ENCODE data around the gene IFFO2. TPM values are rescaled to one million over a fixed set of nuclear protein-coding genes. Genes with fewer than 3 reads are reported as not detected.

IFFO2 gene
- total and polyA plus RNA-seq, 2 donors = 5.1 to 22.6 TPM

DNA sequence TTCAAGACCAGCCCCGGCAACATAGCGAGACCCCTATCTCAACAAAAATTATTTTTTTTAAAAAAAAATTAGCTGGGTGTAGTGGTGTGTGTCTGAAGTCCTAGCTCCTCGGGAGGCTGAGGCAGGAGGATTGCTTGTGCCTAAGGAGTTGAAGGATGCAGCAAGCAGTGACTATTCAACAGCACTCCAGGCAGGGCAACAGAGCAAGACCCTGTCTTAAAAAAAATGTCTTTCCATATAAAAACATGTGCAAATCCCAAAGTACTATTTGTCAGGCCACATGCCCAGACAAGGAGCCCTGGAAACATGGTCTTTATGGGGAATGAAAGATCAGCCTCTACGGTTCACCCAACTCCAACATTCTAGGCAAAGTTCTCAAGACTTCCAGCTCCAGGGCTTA, 13.3 kb downstream of the IFFO2 start:
- Histone ChIP-seq H3K9me3 (ENCODE audit: control insufficient read depth in 2 of 2, insufficient read depth in 1 of 2, low read length in 1 of 2) (no peaks in the 10 kb centered on the region), H3K4me1 (ENCODE audit: control insufficient read depth in 2 of 2, insufficient read depth in 2 of 2, low read length in 2 of 2) (peaks cover 16 to 47% of the 10 kb centered on the region in 2 donors), H3K27me3 (ENCODE audit: control insufficient read depth in 2 of 2, insufficient read depth in 1 of 2, low read length in 1 of 2) (no peaks in the 10 kb centered on the region), H3K36me3 (ENCODE audit: control insufficient read depth in 2 of 2, insufficient read depth in 2 of 2, low read length in 1 of 2) (peaks cover 0 to 4% of the 10 kb centered on the region in 2 donors), H3K27ac (ENCODE audit: low read depth in 1 of 2, low read length in 1 of 2) (no peak overlapping the region), H3K4me3 (ENCODE audit: low read length in 2 of 2) (no peak overlapping the region)
- WGBS = 98% methylated on average over 4 of the region's 4 CpGs
- DNase-seq (ENCODE audit: low read depth in 6 of 9, low spot score in 9 of 9) = no peak

DNA sequence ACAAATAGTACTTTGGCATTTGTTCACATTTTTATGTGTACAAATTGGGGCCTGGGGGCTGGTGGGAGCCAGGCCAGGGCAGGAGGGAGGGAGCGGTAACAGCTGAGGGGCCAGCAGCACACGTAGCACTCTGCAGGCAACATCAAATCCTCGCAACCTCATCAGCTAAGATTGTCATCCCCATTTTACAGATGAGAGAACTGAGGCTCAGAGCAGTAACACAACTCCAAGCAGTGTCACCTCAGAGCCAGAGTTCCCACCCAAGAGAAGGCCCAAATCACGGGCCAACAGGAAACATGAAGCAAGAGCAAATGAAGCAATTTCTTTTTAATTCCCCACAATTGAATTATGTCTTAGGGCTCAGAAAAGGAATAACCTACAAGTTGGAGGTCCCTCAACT, 14.1 kb downstream of the IFFO2 start:
- H3K4me3 ChIP-seq (ENCODE audit: low read length in 2 of 2) = no peak overlapping the region
- H3K27me3 ChIP-seq (ENCODE audit: control insufficient read depth in 2 of 2, insufficient read depth in 1 of 2, low read length in 1 of 2) = no peaks in the 10 kb centered on the region
- peaks cover 0 to 4% of the 10 kb centered on the region in 2 donors for H3K36me3 ChIP-seq (ENCODE audit: control insufficient read depth in 2 of 2, insufficient read depth in 2 of 2, low read length in 1 of 2)
- DNase-seq (ENCODE audit: low read depth in 6 of 9, low spot score in 9 of 9) = no peak
- no peak overlapping the region for H3K27ac ChIP-seq (ENCODE audit: low read depth in 1 of 2, low read length in 1 of 2)
- H3K9me3 ChIP-seq (ENCODE audit: control insufficient read depth in 2 of 2, insufficient read depth in 1 of 2, low read length in 1 of 2) = no peaks in the 10 kb centered on the region
- 96% methylated on average over 4 of the region's 4 CpGs for WGBS
- peaks cover 8 to 38% of the 10 kb centered on the region in 2 donors for H3K4me1 ChIP-seq (ENCODE audit: control insufficient read depth in 2 of 2, insufficient read depth in 2 of 2, low read length in 2 of 2)

DNA sequence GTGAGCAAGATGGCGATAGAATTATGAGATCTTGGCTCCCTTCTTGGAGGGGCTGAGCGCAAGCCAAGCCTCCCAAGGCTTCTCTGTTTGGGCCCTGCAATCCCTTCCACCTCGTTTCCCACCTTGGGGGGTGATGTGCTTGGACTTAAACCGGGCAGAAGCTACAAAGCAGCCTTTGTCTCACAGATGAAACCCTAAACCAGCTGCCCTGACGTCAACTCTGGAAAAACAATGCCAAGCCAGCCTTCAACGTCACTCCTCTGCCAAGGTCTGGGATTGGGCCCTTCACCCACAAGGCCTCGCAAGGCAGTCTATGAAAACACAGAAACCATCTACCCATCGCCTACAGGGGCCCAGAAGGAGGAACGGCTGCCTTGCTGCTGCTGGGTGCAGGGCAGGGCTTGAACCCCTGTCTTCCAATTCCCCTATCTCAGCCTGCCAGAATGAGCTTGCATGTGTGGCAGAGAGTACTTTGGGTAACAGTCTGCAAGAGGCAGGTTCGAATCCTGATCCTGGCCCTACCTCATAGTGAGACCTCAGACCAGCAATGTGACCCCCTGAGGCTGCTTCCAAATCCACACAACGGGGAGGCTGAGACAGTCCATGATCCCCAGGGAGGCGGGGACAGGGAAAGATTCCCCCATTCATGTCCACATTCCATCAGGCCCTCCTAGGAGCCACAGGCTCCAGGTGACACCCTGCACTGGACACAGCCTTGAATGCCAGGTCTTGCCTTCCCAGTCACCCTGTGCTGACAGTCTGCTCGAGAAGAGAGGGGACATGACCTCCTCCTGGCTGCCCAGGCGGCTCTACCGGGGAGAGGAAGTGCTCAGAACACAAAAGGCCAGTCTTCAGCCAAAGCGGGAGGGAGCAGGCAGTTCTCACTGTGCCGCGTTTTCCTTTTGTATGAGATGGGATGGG, 15.0 kb downstream of the IFFO2 start:
- H3K9me3 ChIP-seq (ENCODE audit: control insufficient read depth in 2 of 2, insufficient read depth in 1 of 2, low read length in 1 of 2) = no peaks in the 10 kb centered on the region
- no peak overlapping the region for H3K27ac ChIP-seq (ENCODE audit: low read depth in 1 of 2, low read length in 1 of 2)
- H3K4me3 ChIP-seq (ENCODE audit: low read length in 2 of 2) = no peak overlapping the region
- peaks cover 0 to 4% of the 10 kb centered on the region in 2 donors for H3K36me3 ChIP-seq (ENCODE audit: control insufficient read depth in 2 of 2, insufficient read depth in 2 of 2, low read length in 1 of 2)
- H3K27me3 ChIP-seq (ENCODE audit: control insufficient read depth in 2 of 2, insufficient read depth in 1 of 2, low read length in 1 of 2) = no peaks in the 10 kb centered on the region
- peaks cover 2 to 34% of the 10 kb centered on the region in 2 donors for H3K4me1 ChIP-seq (ENCODE audit: control insufficient read depth in 2 of 2, insufficient read depth in 2 of 2, low read length in 2 of 2)
- no peak for DNase-seq (ENCODE audit: low read depth in 6 of 9, low spot score in 9 of 9)
- 96% methylated on average over 18 of the region's 18 CpGs for WGBS

DNA sequence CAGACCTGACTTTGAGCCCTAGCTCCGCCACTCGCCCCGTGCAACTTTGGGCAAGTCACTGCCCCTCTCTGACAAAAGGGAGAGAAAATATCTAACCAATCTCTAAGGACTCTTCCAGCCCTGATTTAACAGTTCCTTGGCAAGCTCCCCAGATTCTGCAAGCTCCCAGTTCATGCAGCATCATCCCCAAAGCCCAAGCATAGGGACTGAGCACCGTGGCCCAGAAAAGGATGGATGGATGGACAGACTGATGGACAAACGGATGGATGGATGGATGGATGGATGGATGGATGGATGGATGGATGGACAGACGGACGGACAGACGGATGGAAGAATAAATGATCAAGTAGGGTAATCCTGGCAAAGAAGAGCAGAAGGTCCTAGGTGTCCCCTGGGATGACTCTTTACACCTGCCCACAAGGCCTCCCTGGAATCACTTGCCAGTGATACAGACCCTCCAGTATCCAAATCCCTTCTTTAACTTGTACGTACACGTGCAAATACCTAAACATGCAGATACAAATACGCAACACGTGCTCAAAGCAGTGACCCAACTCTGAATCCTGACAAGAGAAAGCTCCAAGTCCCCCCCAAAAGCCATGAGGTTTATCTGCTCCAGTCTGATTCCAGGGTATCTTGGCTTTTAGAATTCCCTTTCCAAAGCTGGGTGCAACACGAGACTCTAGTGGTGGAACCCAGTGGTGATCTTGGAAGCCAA, 16.0 kb downstream of the IFFO2 start:
- WGBS = 95% methylated on average over 13 of the region's 13 CpGs

DNA sequence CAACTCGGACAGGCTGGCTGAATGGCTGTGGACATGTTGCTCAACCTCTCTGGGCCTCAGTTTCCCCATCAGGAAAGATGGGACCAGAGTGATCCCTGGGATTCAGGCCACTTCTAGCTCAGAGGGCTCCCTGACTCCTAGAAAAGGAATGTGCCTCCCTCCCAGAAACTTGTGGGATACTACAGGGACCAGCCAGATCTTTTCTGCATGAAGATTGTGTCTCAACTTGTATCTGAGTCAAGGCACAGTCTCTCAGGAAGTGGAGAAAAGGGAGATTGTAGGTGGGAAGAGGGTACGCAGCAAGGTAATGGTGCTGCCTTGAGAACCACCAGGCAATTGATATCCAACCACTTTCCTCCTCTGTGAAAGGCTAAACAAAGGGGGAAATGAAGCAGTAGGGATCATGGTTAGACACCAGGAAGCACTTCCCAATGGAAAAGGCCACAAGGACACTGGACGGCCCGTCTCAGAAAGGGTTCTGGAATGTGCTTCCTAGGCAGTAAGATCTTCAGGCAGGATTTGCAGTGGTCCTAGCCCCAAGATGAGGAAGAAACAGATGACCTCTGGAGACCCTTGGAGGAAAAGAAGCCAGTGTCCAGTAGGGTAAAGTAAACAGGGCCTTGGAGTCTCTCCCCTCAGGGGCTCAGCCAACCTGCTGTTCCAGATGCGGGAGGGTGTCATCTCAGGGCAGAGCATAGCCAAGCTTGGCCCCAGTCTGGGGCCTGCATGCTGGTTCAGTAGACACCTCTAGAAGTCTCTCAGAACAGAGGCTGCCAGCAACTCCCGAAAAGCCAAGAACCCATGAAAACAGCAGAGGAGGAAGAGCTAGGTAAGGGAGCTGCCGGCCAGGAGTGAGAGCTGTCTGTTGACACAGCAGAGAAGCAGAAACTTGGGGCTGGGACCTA, 16.8 kb downstream of the IFFO2 start:
- 96% methylated on average over 7 of the region's 7 CpGs for WGBS
- H3K27ac ChIP-seq (ENCODE audit: low read depth in 1 of 2, low read length in 1 of 2) = no peak overlapping the region
- H3K9me3 ChIP-seq (ENCODE audit: control insufficient read depth in 2 of 2, insufficient read depth in 1 of 2, low read length in 1 of 2) = no peaks in the 10 kb centered on the region
- peaks cover 0 to 4% of the 10 kb centered on the region in 2 donors for H3K36me3 ChIP-seq (ENCODE audit: control insufficient read depth in 2 of 2, insufficient read depth in 2 of 2, low read length in 1 of 2)
- H3K27me3 ChIP-seq (ENCODE audit: control insufficient read depth in 2 of 2, insufficient read depth in 1 of 2, low read length in 1 of 2) = no peaks in the 10 kb centered on the region
- no peak overlapping the region for H3K4me3 ChIP-seq (ENCODE audit: low read length in 2 of 2)
- H3K4me1 ChIP-seq (ENCODE audit: control insufficient read depth in 2 of 2, insufficient read depth in 2 of 2, low read length in 2 of 2) = peaks cover 10 to 36% of the 10 kb centered on the region in 2 donors
- no peak for DNase-seq (ENCODE audit: low read depth in 6 of 9, low spot score in 9 of 9)

More for the DNA sequence above, 16.0 kb downstream of the IFFO2 start:
- Histone ChIP-seq H3K27ac (ENCODE audit: low read depth in 1 of 2, low read length in 1 of 2) (no peak overlapping the region), H3K4me3 (ENCODE audit: low read length in 2 of 2) (no peak overlapping the region), H3K36me3 (ENCODE audit: control insufficient read depth in 2 of 2, insufficient read depth in 2 of 2, low read length in 1 of 2) (peaks cover 0 to 4% of the 10 kb centered on the region in 2 donors), H3K9me3 (ENCODE audit: control insufficient read depth in 2 of 2, insufficient read depth in 1 of 2, low read length in 1 of 2) (no peaks in the 10 kb centered on the region), H3K27me3 (ENCODE audit: control insufficient read depth in 2 of 2, insufficient read depth in 1 of 2, low read length in 1 of 2) (no peaks in the 10 kb centered on the region), H3K4me1 (ENCODE audit: control insufficient read depth in 2 of 2, insufficient read depth in 2 of 2, low read length in 2 of 2) (peaks cover 3 to 36% of the 10 kb centered on the region in 2 donors)
- no peak for DNase-seq (ENCODE audit: low read depth in 6 of 9, low spot score in 9 of 9)

DNA sequence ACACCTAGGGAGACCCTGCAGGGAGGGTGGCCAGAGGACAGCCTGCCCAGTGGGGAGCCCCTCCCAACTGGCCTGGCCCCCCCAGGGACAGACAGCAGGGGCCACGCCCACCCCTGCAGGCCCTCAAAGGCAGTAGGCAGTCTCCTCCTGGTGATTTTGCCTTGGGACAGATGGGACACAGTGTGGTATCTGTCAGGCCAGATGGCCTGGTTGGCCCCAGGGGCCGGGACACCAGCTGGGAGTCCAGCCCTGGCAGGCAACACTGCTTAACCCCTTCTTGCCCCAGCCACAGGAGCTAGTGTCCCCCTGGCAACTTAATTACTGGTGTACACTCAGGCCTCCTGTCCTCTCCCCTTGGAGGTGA, 17.8 kb downstream of the IFFO2 start:
- Histone ChIP-seq H3K27me3 (ENCODE audit: control insufficient read depth in 2 of 2, insufficient read depth in 1 of 2, low read length in 1 of 2) (no peaks in the 10 kb centered on the region), H3K4me1 (ENCODE audit: control insufficient read depth in 2 of 2, insufficient read depth in 2 of 2, low read length in 2 of 2) (peaks cover 11 to 40% of the 10 kb centered on the region in 2 donors), H3K27ac (ENCODE audit: low read depth in 1 of 2, low read length in 1 of 2) (no peak overlapping the region)

DNA sequence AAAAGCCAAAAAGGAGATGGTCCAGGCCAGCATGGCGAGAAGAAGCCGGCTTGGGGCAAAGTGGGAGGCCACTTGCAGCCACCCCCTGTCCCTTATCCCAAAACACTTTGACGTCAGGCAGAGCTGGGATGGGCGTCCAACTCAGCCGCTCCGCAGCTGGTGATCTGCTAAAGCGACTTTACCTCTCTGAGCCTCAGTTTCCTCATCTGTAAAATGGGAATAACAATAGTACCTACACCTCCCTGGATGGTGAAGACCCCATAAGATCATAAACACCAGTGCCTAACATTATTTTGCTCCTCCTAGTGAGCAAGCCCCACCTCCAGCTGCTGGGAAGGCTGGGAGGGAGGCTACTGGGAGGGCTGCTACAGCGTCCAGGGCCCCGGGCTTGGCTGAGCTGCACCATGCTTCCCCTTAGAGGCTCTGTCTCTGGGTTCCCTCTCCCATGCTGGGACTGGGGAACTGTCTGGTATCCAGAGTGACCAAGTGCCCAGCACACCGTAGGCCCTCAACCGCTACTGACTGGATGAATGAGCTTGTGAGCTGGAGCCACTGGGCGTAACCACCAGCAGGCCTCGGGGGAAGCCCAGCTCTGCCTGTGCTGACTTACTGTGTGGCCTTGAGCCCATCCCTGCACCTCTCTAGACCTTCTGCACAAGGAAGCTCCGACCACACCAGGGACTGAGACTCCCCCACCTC, 18.3 kb downstream of the IFFO2 start:
- 97% methylated on average over 14 of the region's 14 CpGs for WGBS
- Histone ChIP-seq H3K36me3 (ENCODE audit: control insufficient read depth in 2 of 2, insufficient read depth in 2 of 2, low read length in 1 of 2) (no peaks in the 10 kb centered on the region), H3K9me3 (ENCODE audit: control insufficient read depth in 2 of 2, insufficient read depth in 1 of 2, low read length in 1 of 2) (no peaks in the 10 kb centered on the region), H3K4me3 (ENCODE audit: low read length in 2 of 2) (no peak overlapping the region), H3K27ac (ENCODE audit: low read depth in 1 of 2, low read length in 1 of 2) (no peak overlapping the region), H3K4me1 (ENCODE audit: control insufficient read depth in 2 of 2, insufficient read depth in 2 of 2, low read length in 2 of 2) (peaks cover 11 to 46% of the 10 kb centered on the region in 2 donors), H3K27me3 (ENCODE audit: control insufficient read depth in 2 of 2, insufficient read depth in 1 of 2, low read length in 1 of 2) (no peaks in the 10 kb centered on the region)
- DNase-seq (ENCODE audit: low read depth in 6 of 9, low spot score in 9 of 9) = no peak

More for the DNA sequence above, 17.8 kb downstream of the IFFO2 start:
- DNase-seq (ENCODE audit: low read depth in 6 of 9, low spot score in 9 of 9) = no peak
- WGBS = 92% methylated on average over 2 of the region's 2 CpGs
- no peak overlapping the region for H3K4me3 ChIP-seq (ENCODE audit: low read length in 2 of 2)
- peaks cover 0 to 3% of the 10 kb centered on the region in 2 donors for H3K36me3 ChIP-seq (ENCODE audit: control insufficient read depth in 2 of 2, insufficient read depth in 2 of 2, low read length in 1 of 2)
- no peaks in the 10 kb centered on the region for H3K9me3 ChIP-seq (ENCODE audit: control insufficient read depth in 2 of 2, insufficient read depth in 1 of 2, low read length in 1 of 2)

DNA sequence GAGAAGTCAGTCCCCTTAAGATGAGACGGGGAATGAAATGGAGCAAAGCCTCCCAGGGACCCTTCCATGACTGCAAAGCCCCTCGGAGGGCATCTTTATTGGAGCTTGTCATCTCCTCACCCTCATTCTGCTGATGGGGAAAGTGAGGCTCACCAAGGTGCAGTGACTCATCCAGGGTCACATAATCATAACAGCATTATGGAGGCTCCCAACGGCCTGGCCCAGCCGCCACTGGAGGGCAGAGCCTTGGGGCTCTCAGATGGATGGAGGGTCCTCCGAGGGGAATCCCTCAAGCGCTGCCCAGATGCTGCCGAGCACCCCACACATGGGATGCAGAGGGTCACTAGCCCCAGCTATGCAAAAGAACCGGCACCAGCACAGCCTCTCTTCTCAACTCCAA, 18.9 kb downstream of the IFFO2 start:
- WGBS = 97% methylated on average over 8 of the region's 8 CpGs
- H3K4me3 ChIP-seq (ENCODE audit: low read length in 2 of 2) = no peak overlapping the region
- H3K4me1 ChIP-seq (ENCODE audit: control insufficient read depth in 2 of 2, insufficient read depth in 2 of 2, low read length in 2 of 2) = peaks cover 11 to 49% of the 10 kb centered on the region in 2 donors
- no peaks in the 10 kb centered on the region for H3K27me3 ChIP-seq (ENCODE audit: control insufficient read depth in 2 of 2, insufficient read depth in 1 of 2, low read length in 1 of 2)
- no peaks in the 10 kb centered on the region for H3K9me3 ChIP-seq (ENCODE audit: control insufficient read depth in 2 of 2, insufficient read depth in 1 of 2, low read length in 1 of 2)
- no peak for DNase-seq (ENCODE audit: low read depth in 6 of 9, low spot score in 9 of 9)
- H3K27ac ChIP-seq (ENCODE audit: low read depth in 1 of 2, low read length in 1 of 2) = no peak overlapping the region
- H3K36me3 ChIP-seq (ENCODE audit: control insufficient read depth in 2 of 2, insufficient read depth in 2 of 2, low read length in 1 of 2) = no peaks in the 10 kb centered on the region

Data from thymus (tissue), 11 donors.